Measurements from ENCODE around the gene EIF3D. TPM values are rescaled to one million over a fixed set of nuclear protein-coding genes. Genes with fewer than 3 reads are reported as not detected.
A peak's percentile ranks its signal among the peaks of the same experiment; 100 is the strongest.

EIF3D gene
- total and polyA plus RNA-seq, 3 donors from 2014 or later: 150 to 176 (median 163) TPM

DNA sequence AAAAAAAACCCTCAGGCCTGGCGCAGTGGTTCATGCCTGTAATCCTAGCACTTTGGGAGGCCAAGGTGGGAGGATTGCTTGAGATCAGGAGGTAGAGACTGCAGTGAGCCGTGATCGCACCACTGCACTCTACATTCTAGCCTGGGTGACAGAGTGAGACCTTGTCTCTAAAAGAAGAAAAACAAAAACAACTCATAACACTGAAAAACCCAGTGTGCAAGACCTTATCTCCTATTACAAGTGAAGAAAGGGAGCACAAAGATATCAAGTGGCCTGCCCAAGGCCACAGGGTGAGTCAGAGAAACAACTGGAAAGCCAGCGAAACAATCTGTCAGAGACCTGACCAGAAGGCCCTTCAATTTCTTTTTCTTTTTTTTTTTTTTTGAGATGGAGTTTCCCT is 50.0 kb downstream of the EIF3D start:
- peak overlapping the region; percentile 64 to 69 for H3K27ac ChIP-seq
- WGBS, 2 donors: 67 to 86% methylated on average over 4 of the region's 4 CpGs
- H3K9me3 ChIP-seq: no peaks in the 10 kb centered on the region
- H3K36me3 ChIP-seq (ENCODE audit: low read depth, missing control alignments): peaks cover 3% of the 10 kb centered on the region
- H3K4me3 ChIP-seq: no peak overlapping the region
- H3K27me3 ChIP-seq: no peaks in the 10 kb centered on the region
- intact Hi-C loops (cut with DNase I; ENCODE audit: low total_unique reads): no loop called here
- peaks cover 10% of the 10 kb centered on the region for H3K4me1 ChIP-seq
- TF ChIP-seq POLR2A (IDR thresholded peaks at IDR 0.05): no peak
- TF ChIP-seq, protein P1, sequence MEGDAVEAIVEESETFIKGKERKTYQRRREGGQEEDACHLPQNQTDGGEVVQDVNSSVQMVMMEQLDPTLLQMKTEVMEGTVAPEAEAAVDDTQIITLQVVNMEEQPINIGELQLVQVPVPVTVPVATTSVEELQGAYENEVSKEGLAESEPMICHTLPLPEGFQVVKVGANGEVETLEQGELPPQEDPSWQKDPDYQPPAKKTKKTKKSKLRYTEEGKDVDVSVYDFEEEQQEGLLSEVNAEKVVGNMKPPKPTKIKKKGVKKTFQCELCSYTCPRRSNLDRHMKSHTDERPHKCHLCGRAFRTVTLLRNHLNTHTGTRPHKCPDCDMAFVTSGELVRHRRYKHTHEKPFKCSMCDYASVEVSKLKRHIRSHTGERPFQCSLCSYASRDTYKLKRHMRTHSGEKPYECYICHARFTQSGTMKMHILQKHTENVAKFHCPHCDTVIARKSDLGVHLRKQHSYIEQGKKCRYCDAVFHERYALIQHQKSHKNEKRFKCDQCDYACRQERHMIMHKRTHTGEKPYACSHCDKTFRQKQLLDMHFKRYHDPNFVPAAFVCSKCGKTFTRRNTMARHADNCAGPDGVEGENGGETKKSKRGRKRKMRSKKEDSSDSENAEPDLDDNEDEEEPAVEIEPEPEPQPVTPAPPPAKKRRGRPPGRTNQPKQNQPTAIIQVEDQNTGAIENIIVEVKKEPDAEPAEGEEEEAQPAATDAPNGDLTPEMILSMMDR (IDR thresholded peaks at IDR 0.05): no peak
- peak; percentile 62 for DNase-seq

DNA sequence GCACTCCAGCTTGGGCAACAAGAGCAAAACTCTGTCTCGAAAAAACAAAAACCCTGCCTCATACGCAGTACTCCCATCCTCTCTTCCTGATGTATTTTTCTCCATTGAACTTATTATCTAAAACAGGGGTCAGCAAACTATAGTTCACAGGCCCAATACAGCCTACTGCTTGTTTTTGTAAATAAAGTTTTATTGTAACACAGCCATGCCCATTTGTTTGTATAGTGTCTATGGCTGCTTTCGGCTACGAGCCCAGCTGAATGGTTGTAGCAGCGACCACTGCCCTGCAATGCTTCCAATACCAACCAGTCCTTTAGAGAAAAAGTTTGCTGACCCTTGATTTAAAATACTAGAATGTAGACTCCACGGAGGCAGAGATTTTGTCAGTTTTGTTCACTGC is 53.6 kb downstream of the EIF3D start:
- no peak for DNase-seq
- no peaks in the 10 kb centered on the region for H3K9me3 ChIP-seq
- H3K4me3 ChIP-seq: no peak overlapping the region
- 94 to 95% methylated on average over 6 of the region's 6 CpGs for WGBS, 2 donors
- H3K27me3 ChIP-seq: no peaks in the 10 kb centered on the region
- peaks cover 3% of the 10 kb centered on the region for H3K36me3 ChIP-seq (ENCODE audit: low read depth, missing control alignments)
- TF ChIP-seq, protein P1 (IDR thresholded peaks at IDR 0.05): no peak
- no peak for TF ChIP-seq POLR2A (IDR thresholded peaks at IDR 0.05)
- intact Hi-C loops (cut with DNase I; ENCODE audit: low total_unique reads): no loop called here
- peaks cover 4% of the 10 kb centered on the region for H3K4me1 ChIP-seq
- H3K27ac ChIP-seq: no peak overlapping the region

DNA sequence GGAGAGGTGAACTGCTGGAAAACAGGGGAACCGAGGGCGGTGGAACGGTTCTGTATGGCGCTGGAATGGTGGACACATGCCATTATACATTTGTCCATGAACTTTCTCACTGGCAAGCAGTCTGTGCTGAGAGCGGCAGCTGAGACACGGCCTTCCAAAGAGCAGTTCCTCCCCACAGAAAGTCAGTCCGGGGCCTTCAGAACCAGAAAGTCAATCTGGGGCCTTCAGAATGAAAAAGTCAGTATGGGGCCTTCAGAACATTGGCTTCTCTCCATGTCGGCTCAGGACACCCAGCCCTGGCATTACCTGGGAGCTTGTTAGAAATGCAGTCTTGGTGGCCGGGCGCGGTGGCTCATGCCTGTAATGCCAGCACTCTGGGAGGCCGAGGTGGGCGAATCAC is 56.3 kb downstream of the EIF3D start:
- Histone ChIP-seq H3K4me1 (peaks cover 6% of the 10 kb centered on the region), H3K9me3 (no peaks in the 10 kb centered on the region), H3K36me3 (ENCODE audit: low read depth, missing control alignments) (peaks cover 3% of the 10 kb centered on the region), H3K27ac (no peak overlapping the region), H3K4me3 (no peak overlapping the region), H3K27me3 (no peaks in the 10 kb centered on the region)
- TF ChIP-seq, protein P1 (IDR thresholded peaks at IDR 0.05): no peak
- no peak for TF ChIP-seq POLR2A (IDR thresholded peaks at IDR 0.05)
- 79 to 80% methylated on average over 13 of the region's 13 CpGs for WGBS, 2 donors
- intact Hi-C loops (cut with DNase I; ENCODE audit: low total_unique reads): loop anchor here (5.0 kb wide), 1 partner anchor 170 kb away; no protein-coding TSS in a partner anchor
- no peak for DNase-seq

DNA sequence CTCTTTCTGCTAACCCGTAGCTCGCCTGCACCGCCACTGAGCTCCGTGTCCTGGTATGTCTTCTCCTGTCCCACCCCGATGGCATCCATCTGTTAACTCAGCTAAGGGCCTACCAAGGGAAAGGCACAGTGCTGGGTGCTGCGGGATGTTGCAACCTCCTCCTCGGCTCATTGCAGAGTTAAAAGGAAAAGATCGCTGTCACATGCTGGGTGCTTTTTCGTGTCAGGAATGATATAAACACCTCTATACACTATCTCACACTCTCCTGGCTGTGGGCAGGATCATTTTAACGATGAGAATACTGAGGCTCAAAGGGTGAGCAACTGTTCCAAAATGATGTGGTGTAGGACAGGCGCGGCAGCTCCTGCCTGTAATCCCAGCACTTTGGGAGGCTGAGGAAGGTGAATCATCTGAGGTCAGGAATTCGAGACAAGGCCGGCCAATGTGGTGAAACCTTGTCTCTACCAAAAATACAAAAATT is 57.6 kb downstream of the EIF3D start:
- no peak for DNase-seq
- no peak overlapping the region for H3K4me3 ChIP-seq
- H3K27me3 ChIP-seq: no peaks in the 10 kb centered on the region
- TF ChIP-seq, protein P1 (IDR thresholded peaks at IDR 0.05): no peak
- no peak for TF ChIP-seq POLR2A (IDR thresholded peaks at IDR 0.05)
- H3K4me1 ChIP-seq: peaks cover 6% of the 10 kb centered on the region
- intact Hi-C loops (cut with DNase I; ENCODE audit: low total_unique reads): loop anchor here (5.0 kb wide), 1 partner anchor 169 kb away; no protein-coding TSS in a partner anchor
- WGBS, 2 donors: 89 to 95% methylated on average over 8 to 14 of the region's 14 CpGs
- H3K36me3 ChIP-seq (ENCODE audit: low read depth, missing control alignments): peaks cover 3% of the 10 kb centered on the region
- H3K27ac ChIP-seq: peak overlapping the region in 1 of 2 donors; percentile 41
- no peaks in the 10 kb centered on the region for H3K9me3 ChIP-seq

DNA sequence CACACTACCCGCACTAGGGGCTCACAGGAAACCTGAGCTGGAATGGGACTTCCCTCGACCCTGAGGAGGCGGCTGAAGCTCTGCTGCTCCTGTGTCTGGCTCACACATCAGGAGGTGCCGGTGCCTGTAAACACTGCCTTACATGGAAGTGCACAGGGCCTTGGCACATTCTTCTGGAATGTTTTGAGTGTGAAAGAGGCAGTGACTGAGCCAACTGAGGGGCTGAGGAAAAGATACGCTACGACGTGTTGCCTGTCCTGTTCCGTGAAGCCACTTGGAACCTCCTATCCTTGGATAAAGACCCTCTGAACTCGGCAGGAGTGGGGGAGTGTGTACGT is 58.0 kb downstream of the EIF3D start:
- TF ChIP-seq, protein P1 (IDR thresholded peaks at IDR 0.05): no peak
- TF ChIP-seq POLR2A (IDR thresholded peaks at IDR 0.05): no peak
- DNase-seq: no peak
- Histone ChIP-seq H3K27ac (peak overlapping the region in 1 of 2 donors; percentile 41), H3K27me3 (no peaks in the 10 kb centered on the region), H3K36me3 (ENCODE audit: low read depth, missing control alignments) (peaks cover 3% of the 10 kb centered on the region), H3K9me3 (no peaks in the 10 kb centered on the region), H3K4me3 (no peak overlapping the region), H3K4me1 (peaks cover 6% of the 10 kb centered on the region)
- 77 to 79% methylated on average over 10 of the region's 10 CpGs for WGBS, 2 donors
- intact Hi-C loops (cut with DNase I; ENCODE audit: low total_unique reads): loop anchor here (5.0 kb wide), 1 partner anchor 169 kb away; no protein-coding TSS in a partner anchor
